Endothelial cell of umbilical vein (primary cell): ENCODE measurements around the gene DCUN1D4.

Experiments
- EZH2 ChIP-seq: IDR thresholded peaks from 2 replicates; pipeline ENCODE4 v1.6.1; 2012; ENCODE audit warnings: borderline replicate concordance, low read depth, mild to moderate bottlenecking, moderate library complexity, low read length, inconsistent platforms; ENCODE audit not compliant: severe bottlenecking
- FOS ChIP-seq: IDR thresholded peaks from 2 replicates; pipeline ENCODE4 v1.6.1; 2011; ENCODE audit warnings: mild to moderate bottlenecking, low read length, moderate library complexity, borderline replicate concordance; ENCODE audit not compliant: insufficient read depth
- GATA2 ChIP-seq: IDR thresholded peaks from 2 replicates; pipeline ENCODE4 v1.7.0; 2011; ENCODE audit warnings: low read depth, mild to moderate bottlenecking, moderate library complexity, mixed read lengths, low read length; ENCODE audit not compliant: insufficient read length, insufficient read depth
- JUN ChIP-seq: IDR thresholded peaks from 2 replicates; pipeline ENCODE4 v1.6.1; 2011; ENCODE audit warnings: borderline replicate concordance, low read depth; ENCODE audit not compliant: insufficient read length, insufficient read depth
- MAX ChIP-seq: IDR thresholded peaks from 2 replicates; pipeline ENCODE4 v1.6.1; 2011; ENCODE audit not compliant: insufficient read depth, insufficient read length
- MYC ChIP-seq: IDR thresholded peaks from one replicate; pipeline ENCODE4 v1.6.1; 2011; ENCODE audit warnings: mild to moderate bottlenecking, low read depth, low read length
- POLR2A ChIP-seq: IDR thresholded peaks from 2 replicates; pipeline ENCODE4 v1.6.1; 2012; ENCODE audit warnings: low read depth, mild to moderate bottlenecking, control low read depth, low read length
- POLR2AphosphoS5 ChIP-seq: IDR thresholded peaks from 2 replicates; pipeline ENCODE4 v1.6.1; 2012; ENCODE audit warnings: low read depth, mild to moderate bottlenecking, control low read depth, low read length, moderate library complexity; ENCODE audit not compliant: insufficient read depth
- TF ChIP-seq, protein P1 (sequence below), 2 donors: IDR thresholded peaks; 1 replicate in 1 of 2; 2 replicates in 1 of 2; pipeline ENCODE4 v1.5.1; 2011; ENCODE audit warnings: low read length in 2 of 2, mild to moderate bottlenecking in 2 of 2, moderate library complexity in 2 of 2, control low read depth in 1 of 2, inconsistent platforms in 1 of 2, low read depth in 1 of 2; ENCODE audit not compliant: insufficient read depth in 1 of 2; ENCODE audit errors: extremely low read depth in 1 of 2

DNA sequence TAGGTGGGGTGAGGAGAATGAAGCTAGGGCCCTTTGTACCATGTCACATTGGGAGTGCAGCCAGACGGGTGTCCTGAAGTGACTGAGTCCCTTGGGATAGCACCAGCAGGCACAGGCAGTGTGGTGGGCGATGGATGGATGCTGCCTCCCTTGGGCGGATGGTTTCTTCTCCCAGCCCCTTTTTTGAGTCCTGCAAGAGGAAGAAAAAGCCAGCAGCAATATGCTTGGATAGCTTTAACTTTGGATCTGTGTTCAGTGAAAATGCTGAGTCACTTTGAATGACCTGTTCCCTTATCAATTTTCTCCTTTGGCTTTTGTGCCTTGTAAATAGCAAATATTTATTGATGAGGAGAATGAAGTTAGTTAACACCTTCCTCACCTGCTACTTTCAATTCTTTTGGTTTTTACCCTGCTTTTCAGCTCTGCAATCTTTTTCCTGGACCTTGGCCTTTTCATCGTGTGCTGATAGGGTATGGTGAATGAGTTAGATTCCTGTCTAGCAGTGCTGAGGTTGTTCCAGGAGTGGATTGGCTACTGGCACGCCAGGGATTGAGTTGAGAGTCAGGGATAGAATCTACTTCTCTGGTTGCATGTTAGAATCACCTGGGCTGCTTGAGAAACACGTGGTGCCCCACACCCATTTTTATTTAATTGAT is 10.2 kb downstream of the DCUN1D4 start:
- no peak for TF ChIP-seq POLR2AphosphoS5
- TF ChIP-seq, protein P1, sequence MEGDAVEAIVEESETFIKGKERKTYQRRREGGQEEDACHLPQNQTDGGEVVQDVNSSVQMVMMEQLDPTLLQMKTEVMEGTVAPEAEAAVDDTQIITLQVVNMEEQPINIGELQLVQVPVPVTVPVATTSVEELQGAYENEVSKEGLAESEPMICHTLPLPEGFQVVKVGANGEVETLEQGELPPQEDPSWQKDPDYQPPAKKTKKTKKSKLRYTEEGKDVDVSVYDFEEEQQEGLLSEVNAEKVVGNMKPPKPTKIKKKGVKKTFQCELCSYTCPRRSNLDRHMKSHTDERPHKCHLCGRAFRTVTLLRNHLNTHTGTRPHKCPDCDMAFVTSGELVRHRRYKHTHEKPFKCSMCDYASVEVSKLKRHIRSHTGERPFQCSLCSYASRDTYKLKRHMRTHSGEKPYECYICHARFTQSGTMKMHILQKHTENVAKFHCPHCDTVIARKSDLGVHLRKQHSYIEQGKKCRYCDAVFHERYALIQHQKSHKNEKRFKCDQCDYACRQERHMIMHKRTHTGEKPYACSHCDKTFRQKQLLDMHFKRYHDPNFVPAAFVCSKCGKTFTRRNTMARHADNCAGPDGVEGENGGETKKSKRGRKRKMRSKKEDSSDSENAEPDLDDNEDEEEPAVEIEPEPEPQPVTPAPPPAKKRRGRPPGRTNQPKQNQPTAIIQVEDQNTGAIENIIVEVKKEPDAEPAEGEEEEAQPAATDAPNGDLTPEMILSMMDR (IDR thresholded peaks at IDR 0.05; ENCODE audit: extremely low read depth in 1 of 2, insufficient read depth in 1 of 2, low read depth in 1 of 2, low read length in 2 of 2) = no peak
- no peak for TF ChIP-seq POLR2A
- no peak for TF ChIP-seq MAX
- no peak for TF ChIP-seq EZH2
- TF ChIP-seq MYC = no peak
- no peak for TF ChIP-seq FOS
- no peak for TF ChIP-seq GATA2
- TF ChIP-seq JUN = no peak
